HepG2 (cell line): ENCODE data around the gene ZNF638. TPM values are rescaled to one million over a fixed set of nuclear protein-coding genes. Genes with fewer than 3 reads are reported as not detected.

Experiments used
- ATAC-seq: fragments of 200-7000 bp; cut with Tn5 transposase; 3 replicates; pipeline ENCODE4 v1.9.1; 2020; ENCODE audit warnings: mild to moderate bottlenecking, moderate library complexity
- BruUV-seq: library from RNA; stranded (reverse); fragments of 400-500 nt; replicated peaks from 2 replicates; lab custom pipeline; 2021; lab: Mats Ljungman, UMichigan
- CTCF ChIA-PET: fragments of 300-600 bp; formaldehyde crosslinking; extraction: SDS; loops from one replicate; lab custom pipeline; 2021; ENCODE audit warnings: low total read pairs, inconsistent platforms, low intra/inter-chr PET ratio; lab: Yijun Ruan, JAX
- POLR2A ChIA-PET: fragments of 350-600 bp; sonication (Branson Sonifier 250); formaldehyde crosslinking; loops from one replicate; lab custom pipeline; 2020; ENCODE audit warnings: antibody characterized with exemption, inconsistent platforms; lab: Yijun Ruan, JAX
- DNase-seq: peaks from one replicate; pipeline ENCODE4 v3.0.0-alpha.2; 2015; ENCODE audit warnings: low spot score
- FAIRE-seq: peaks from 3 replicates; lab custom pipeline; 2011; peaks lifted over from hg19 to GRCh38; lab: Jason Lieb, UNC
- H2AFZ ChIP-seq: one replicate; pipeline ENCODE4 v1.6.1; 2011; ENCODE audit warnings: low read length, inconsistent platforms
- H3K27ac ChIP-seq: fragments of 300-600 bp; 3 replicates; pipeline ENCODE4 v1.8.0; 2011; ENCODE audit warnings: mixed run types, mild to moderate bottlenecking, mixed read lengths, low read length, inconsistent platforms; ENCODE audit not compliant: insufficient read depth; ENCODE audit errors: extremely low read length
- H3K27me3 ChIP-seq, 2 experiments: fragments of 200-600 bp in 1 of 2; 2 replicates in 1 of 2; 3 replicates in 1 of 2; pipeline versions ENCODE4 v1.6.0 to v1.8.0; 2011; ENCODE audit warnings: low read length in 2 of 2, mild to moderate bottlenecking in 2 of 2, moderate library complexity in 2 of 2, inconsistent platforms in 1 of 2; ENCODE audit not compliant: insufficient read depth in 2 of 2, control insufficient read depth in 1 of 2
- H3K36me3 ChIP-seq, 2 experiments: fragments of 200-600 bp in 1 of 2; replicated peaks in 1 of 2; 2 replicates in 1 of 2; 3 replicates in 1 of 2; pipeline versions ENCODE4 v1.5.1 to v1.8.0; 2011; ENCODE audit warnings: low read length in 2 of 2, inconsistent platforms in 1 of 2; ENCODE audit not compliant: insufficient read depth in 2 of 2, control insufficient read depth in 1 of 2
- H3K4me1 ChIP-seq: 2 replicates; pipeline ENCODE4 v1.5.1; 2012; ENCODE audit warnings: low read length, inconsistent platforms; ENCODE audit not compliant: insufficient read depth
- H3K4me2 ChIP-seq: 2 replicates; pipeline ENCODE4 v1.6.0; 2011; ENCODE audit warnings: low read depth, low read length, inconsistent platforms
- H3K4me3 ChIP-seq, 3 experiments: fragments of 200-600 bp in 1 of 3; sonication (generic), shearing (Covaris generic) in 1 of 3; replicated peaks in 1 of 3; 2 replicates each; pipeline ENCODE4 v1.5.1; 2011 to 2016; ENCODE audit warnings: low read length in 3 of 3, inconsistent platforms in 2 of 3, low read depth in 2 of 3, mild to moderate bottlenecking in 2 of 3, control low read depth in 1 of 3, mixed read lengths in 1 of 3; ENCODE audit not compliant: insufficient read depth in 1 of 3
- H3K79me2 ChIP-seq: one replicate; pipeline ENCODE4 v1.6.1; 2011; ENCODE audit warnings: low read length, inconsistent platforms; ENCODE audit not compliant: insufficient read depth
- H3K9ac ChIP-seq: 2 replicates; pipeline ENCODE4 v1.6.0; 2011; ENCODE audit warnings: mild to moderate bottlenecking, low read depth, low read length, inconsistent platforms; ENCODE audit not compliant: insufficient read depth
- H3K9me3 ChIP-seq: 2 replicates; pipeline ENCODE4 v1.5.1; 2012; ENCODE audit warnings: mild to moderate bottlenecking, low read length
- H4K20me1 ChIP-seq: 2 replicates; pipeline ENCODE4 v1.6.0; 2011; ENCODE audit warnings: inconsistent platforms, mild to moderate bottlenecking, low read length, moderate library complexity; ENCODE audit not compliant: insufficient read depth
- GATAD2A ChIP-seq: IDR thresholded peaks from 2 replicates; pipeline ENCODE4 v1.6.1; 2016
- HMGA1 ChIP-seq: sonication (generic); formaldehyde crosslinking; conservative IDR thresholded peaks from 2 replicates; pipeline ENCODE4 v1.4.0; 2020; ENCODE audit warnings: missing genetic modification reagents
- IRF2 ChIP-seq: IDR thresholded peaks from 2 replicates; pipeline ENCODE4 v1.6.1; 2018; ENCODE audit warnings: missing genetic modification reagents, missing compliant biosample characterization
- MATR3 ChIP-seq: sonication (generic); formaldehyde crosslinking; IDR thresholded peaks from 2 replicates; pipeline ENCODE4 v1.4.0; 2020; ENCODE audit warnings: missing genetic modification reagents
- NR2F1 ChIP-seq, 2 experiments: fragments of 450-650 bp in 1 of 2; formaldehyde crosslinking in 1 of 2; IDR thresholded peaks; 2 replicates each; pipeline versions ENCODE4 v1.5.0 to v1.6.1; 2016 to 2020; ENCODE audit warnings: mild to moderate bottlenecking in 1 of 2, missing compliant biosample characterization in 1 of 2, missing genetic modification reagents in 1 of 2, moderate library complexity in 1 of 2
- SMAD3 ChIP-seq: sonication (generic); formaldehyde crosslinking; IDR thresholded peaks from 2 replicates; pipeline ENCODE4 v1.4.0; 2020; ENCODE audit warnings: missing genetic modification reagents
- TFE3 ChIP-seq: IDR thresholded peaks from 2 replicates; pipeline ENCODE4 v1.6.1; 2016
- ZHX2 ChIP-seq, 2 experiments: sonication (generic) in 1 of 2; formaldehyde crosslinking in 1 of 2; IDR thresholded peaks; 2 replicates each; pipeline versions ENCODE4 v1.6.1 to v1.9.0; 2014 to 2022; ENCODE audit warnings: antibody characterized with exemption in 1 of 2, borderline replicate concordance in 1 of 2, inconsistent platforms in 1 of 2, low read depth in 1 of 2, missing genetic modification reagents in 1 of 2
- ZNF567 ChIP-seq: sonication (generic); formaldehyde crosslinking; IDR thresholded peaks from 2 replicates; pipeline ENCODE4 v1.8.1; 2023; ENCODE audit warnings: mild to moderate bottlenecking, missing genetic modification reagents, borderline replicate concordance
- ZSCAN31 ChIP-seq: sonication (generic); formaldehyde crosslinking; IDR thresholded peaks from 2 replicates; pipeline ENCODE4 v1.5.0; 2020; ENCODE audit warnings: low read depth, mild to moderate bottlenecking, missing genetic modification reagents
- WGBS: methylation state at CpG from one replicate; pipeline ENCODE4 v1.1.6; 2017; ENCODE audit warnings: low lambda C conversion rate; 5-methylcytosine and 5-hydroxymethylcytosine counted together
- in situ Hi-C: cut with HindIII; loops from 2 replicates; pipeline ENCODE4 v1.10.0; 2017; ENCODE audit warnings: low pct_unique_long_range_greater_than_20kb; ENCODE audit not compliant: extremely low pct_ligation_motif_present
- intact Hi-C: fragments of 100-400 bp; cut with micrococcal nuclease; formaldehyde crosslinking; loops from one replicate; pipeline ENCODE4 v1.10.0; 2022; ENCODE audit not compliant: unreplicated experiment
- polyA plus RNA-seq, 8 experiments: library from polyadenylated mRNA; depleted of rRNA in 3 of 8; stranded (reverse) in 7 of 8; unstranded in 1 of 8; fragments of >200 nt; fragmentation: Illumina TruSeq in 4 of 8; extraction: Trizol in 4 of 8; gene quantifications; 2 replicates each; pipeline versions ENCODE4 v1.2.1 to v1.2.3, GENCODE V29; 2011 to 2016; ENCODE audit warnings: low read depth in 4 of 8, missing spikeins in 1 of 8, mixed read lengths in 1 of 8; ENCODE audit not compliant: insufficient read depth in 1 of 8
- total RNA-seq, 5 experiments: library from RNA; depleted of rRNA; stranded (reverse); fragments of >200 nt; fragmentation: Illumina TruSeq; extraction: Trizol; gene quantifications; 2 replicates each; pipeline ENCODE4 v1.2.3, GENCODE V29; 2016; ENCODE audit warnings: low read depth in 1 of 5
- TF ChIP-seq, protein P1 (sequence below): sonication (generic); formaldehyde crosslinking; IDR thresholded peaks from 2 replicates; pipeline ENCODE4 v1.8.0; 2022; ENCODE audit warnings: mild to moderate bottlenecking, missing genetic modification reagents
- TF ChIP-seq, protein P2 (sequence below): IDR thresholded peaks from 2 replicates; pipeline ENCODE4 v1.6.1; 2016; ENCODE audit warnings: missing genetic modification reagents, missing compliant biosample characterization
- TF ChIP-seq, protein P3 (sequence below): sonication (generic); formaldehyde crosslinking; IDR thresholded peaks from 2 replicates; pipeline ENCODE4 v1.5.0; 2020; ENCODE audit warnings: missing genetic modification reagents

Gene ZNF638
- total and polyA plus RNA-seq, 2 of the 13 experiments (the other 11 are each of a cell fraction or from before 2014, with no cell fraction given): 92.7 to 144 TPM

DNA sequence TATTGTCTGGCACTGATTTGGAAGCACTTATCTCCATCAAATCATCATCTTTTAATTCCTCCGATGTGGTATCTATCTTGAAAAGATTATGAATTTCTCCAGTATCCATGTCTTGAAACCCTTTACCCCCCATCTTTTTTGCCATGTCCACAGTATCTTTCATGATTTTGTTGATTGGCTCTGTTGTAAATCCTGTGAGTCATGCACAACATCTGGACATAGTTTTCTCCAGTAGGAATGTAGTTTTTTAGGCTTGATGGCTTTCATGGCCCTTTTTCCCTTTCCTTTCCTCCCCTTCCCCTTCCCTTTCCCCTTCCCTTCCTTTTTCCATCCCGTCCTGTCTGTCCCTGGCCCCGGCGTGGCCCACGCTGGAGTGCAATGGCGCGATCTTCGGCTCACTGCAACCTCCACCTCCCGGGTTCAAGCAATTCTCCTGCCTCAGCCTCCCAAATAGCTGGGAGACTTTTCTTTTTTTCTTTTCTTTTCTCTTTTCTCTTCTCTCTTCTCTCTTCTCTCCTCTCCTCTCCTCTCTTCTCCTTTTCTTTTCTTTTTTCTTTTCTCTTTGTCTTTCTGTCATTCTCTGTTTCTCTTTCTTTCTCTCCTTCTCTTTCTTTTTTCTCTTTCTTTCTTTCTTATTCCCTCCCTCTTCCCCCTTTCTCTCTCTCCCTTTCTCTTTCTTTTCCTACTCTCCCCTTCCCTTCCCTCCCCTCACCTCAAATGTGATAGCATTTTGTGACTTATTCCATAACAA, 18.4 kb upstream of the ZNF638 start:
- intact Hi-C loops (no loop called here), in situ Hi-C loops (no loop called here)
- ATAC-seq (no peak), FAIRE-seq (no peak), DNase-seq (no peak)
- Histone ChIP-seq H3K4me3 (no peak overlapping the region), H3K9me3 (peaks cover 9% of the 10 kb centered on the region; the same call in 1 of the 2 replicates), H3K79me2 (no peaks in the 10 kb centered on the region), H2AFZ (no peak overlapping the region), H3K36me3 (no peaks in the 10 kb centered on the region), H3K27me3 (no peaks in the 10 kb centered on the region), H3K4me2 (no peak overlapping the region), H4K20me1 (no peaks in the 10 kb centered on the region), H3K9ac (no peak overlapping the region), H3K4me1 (no peaks in the 10 kb centered on the region), H3K27ac (no peak overlapping the region)
- BruUV-seq: no TSS peak
- CTCF ChIA-PET: no interaction called here
- POLR2A ChIA-PET: no interaction called here
- 54% methylated on average over 9 of the region's 9 CpGs for WGBS
- TF ChIP-seq, protein P1, sequence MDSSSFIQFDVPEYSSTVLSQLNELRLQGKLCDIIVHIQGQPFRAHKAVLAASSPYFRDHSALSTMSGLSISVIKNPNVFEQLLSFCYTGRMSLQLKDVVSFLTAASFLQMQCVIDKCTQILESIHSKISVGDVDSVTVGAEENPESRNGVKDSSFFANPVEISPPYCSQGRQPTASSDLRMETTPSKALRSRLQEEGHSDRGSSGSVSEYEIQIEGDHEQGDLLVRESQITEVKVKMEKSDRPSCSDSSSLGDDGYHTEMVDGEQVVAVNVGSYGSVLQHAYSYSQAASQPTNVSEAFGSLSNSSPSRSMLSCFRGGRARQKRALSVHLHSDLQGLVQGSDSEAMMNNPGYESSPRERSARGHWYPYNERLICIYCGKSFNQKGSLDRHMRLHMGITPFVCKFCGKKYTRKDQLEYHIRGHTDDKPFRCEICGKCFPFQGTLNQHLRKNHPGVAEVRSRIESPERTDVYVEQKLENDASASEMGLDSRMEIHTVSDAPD: no peak
- TF ChIP-seq TFE3 (CRISPR knock-in tag) (no peak), SMAD3 (CRISPR knock-in tag) (no peak), NR2F1 (CRISPR knock-in tag; IDR thresholded peaks at IDR 0.05) (no peak), MATR3 (CRISPR knock-in tag) (no peak), ZNF567 (CRISPR knock-in tag) (no peak), GATAD2A (CRISPR knock-in tag) (no peak), HMGA1 (CRISPR knock-in tag) (no peak), ZHX2 (IDR thresholded peaks at IDR 0.05; ENCODE audit: low read depth) (no peak), ZHX2 (CRISPR knock-in tag; IDR thresholded peaks at IDR 0.05; ENCODE audit: borderline replicate concordance) (no peak), IRF2 (CRISPR knock-in tag) (no peak), ZSCAN31 (CRISPR knock-in tag) (no peak)
- TF ChIP-seq, protein P2, sequence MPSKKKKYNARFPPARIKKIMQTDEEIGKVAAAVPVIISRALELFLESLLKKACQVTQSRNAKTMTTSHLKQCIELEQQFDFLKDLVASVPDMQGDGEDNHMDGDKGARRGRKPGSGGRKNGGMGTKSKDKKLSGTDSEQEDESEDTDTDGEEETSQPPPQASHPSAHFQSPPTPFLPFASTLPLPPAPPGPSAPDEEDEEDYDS (CRISPR knock-in tag): no peak
- TF ChIP-seq, protein P3, sequence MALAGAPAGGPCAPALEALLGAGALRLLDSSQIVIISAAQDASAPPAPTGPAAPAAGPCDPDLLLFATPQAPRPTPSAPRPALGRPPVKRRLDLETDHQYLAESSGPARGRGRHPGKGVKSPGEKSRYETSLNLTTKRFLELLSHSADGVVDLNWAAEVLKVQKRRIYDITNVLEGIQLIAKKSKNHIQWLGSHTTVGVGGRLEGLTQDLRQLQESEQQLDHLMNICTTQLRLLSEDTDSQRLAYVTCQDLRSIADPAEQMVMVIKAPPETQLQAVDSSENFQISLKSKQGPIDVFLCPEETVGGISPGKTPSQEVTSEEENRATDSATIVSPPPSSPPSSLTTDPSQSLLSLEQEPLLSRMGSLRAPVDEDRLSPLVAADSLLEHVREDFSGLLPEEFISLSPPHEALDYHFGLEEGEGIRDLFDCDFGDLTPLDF (CRISPR knock-in tag): no peak
